ENCODE data around the gene MYRF.

GRCh38 chr11:61709572-61709971 lies 42.9 kb upstream of the MYRF start:
- TF ChIP-seq CTCF (IDR thresholded peaks at IDR 0.05; ENCODE audit: insufficient read depth, low read length): no peak
- TF ChIP-seq REST (IDR thresholded peaks at IDR 0.05; ENCODE audit: insufficient replicate concordance, low read depth): no peak
- no peak for TF ChIP-seq GABPA (IDR thresholded peaks at IDR 0.05; ENCODE audit: low read depth)

Measured in HL-60 (cell line).